Fibroblast of skin of back (primary cell): ENCODE data around the gene HBS1L.
"Not testable (repeated sequence)": the region's sequence is repeated elsewhere in the genome, so short reads cannot be mapped to it uniquely, and the experiment has no call there.

Experiments used
- DNase-seq: peaks from one replicate; pipeline ENCODE4 v3.0.0-alpha.2; 2013

The HBS1L gene

DNA sequence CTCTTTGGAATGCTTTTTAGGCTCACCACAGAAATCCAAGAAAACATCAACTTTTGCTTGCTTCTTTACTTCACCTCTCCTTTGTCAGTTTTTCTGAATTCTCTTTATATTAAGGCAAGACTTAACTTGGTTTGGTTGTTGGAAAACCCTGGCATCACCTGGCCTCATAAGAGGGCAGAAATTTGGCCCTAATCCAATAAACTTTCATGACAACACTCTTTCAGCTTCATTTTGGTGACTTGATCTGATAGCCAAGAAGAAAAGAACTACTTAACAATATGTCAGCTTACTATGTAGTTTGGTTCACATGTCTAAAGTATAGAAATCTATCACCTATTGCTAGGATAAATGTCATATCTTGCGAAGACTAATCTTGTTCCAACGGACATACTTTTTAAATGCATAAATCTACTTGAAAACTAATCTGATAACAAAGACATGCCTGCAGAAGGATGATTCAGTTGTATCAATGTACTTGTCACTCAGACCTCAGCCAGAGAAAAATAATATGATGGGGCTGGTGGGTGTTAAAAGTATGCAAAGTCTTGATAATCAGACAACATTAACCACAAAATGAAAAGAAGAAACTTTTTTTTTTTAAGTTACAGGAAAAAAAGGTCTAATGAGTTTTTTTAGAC lies 19.3 kb upstream of the HBS1L start:
- DNase-seq, result no peak

DNA sequence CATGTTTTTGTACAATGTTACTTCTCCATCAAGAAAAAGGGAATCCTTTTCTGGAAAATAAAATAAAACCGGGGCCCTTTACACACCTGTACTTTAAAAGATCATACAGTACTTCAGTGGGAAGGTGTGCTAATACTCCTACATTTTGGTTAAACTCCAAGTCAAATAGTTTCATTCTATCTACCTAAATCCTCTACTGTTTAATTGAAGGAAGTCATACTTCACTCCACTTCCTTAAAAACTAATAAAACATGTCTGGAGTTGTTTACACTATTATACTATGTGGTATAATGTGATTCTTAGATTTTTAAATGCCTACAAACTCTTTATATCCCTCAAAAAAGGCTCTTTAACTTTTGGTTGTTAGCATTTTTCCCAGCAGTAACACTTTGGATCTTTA lies 18.6 kb upstream of the HBS1L start:
- DNase-seq, result no peak

DNA sequence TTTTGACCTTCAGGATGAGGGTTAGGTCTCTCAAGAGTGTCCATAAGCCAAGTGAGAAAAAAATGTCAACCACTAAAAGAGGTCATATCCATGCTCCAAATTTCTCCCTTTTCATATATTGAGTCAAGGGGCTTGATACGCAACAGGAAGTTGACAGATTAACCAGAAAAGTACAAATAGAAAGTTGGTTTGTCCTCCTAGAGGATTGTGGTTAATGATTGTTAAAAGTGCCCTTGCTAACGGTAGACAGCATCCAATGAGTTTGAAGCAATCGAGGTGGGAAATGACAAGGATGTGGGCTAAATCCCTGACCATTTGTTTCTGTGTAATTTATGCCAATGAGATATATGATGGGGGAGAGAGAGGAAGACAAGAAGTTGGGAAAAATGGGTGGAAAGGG lies 18.1 kb upstream of the HBS1L start:
- no peak for DNase-seq

DNA sequence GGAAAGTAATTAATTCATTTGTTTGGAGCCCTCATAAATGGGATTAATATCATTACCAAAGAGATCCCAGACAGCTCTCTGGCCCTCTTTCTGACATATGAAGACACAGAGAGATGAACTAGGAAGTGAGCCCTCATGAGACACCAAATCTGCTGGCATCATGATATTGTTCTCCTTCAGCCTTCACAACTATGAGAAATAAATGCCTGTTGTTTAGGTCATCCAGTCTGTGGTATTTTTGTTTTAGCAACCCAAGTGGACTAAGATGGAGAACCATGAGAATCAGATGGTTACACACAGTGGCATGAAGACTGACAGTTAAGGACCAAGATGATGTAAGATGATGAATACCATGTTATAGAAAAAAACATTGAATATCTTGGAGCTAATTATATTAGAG lies 16.9 kb upstream of the HBS1L start:
- peak; percentile 16 for DNase-seq

DNA sequence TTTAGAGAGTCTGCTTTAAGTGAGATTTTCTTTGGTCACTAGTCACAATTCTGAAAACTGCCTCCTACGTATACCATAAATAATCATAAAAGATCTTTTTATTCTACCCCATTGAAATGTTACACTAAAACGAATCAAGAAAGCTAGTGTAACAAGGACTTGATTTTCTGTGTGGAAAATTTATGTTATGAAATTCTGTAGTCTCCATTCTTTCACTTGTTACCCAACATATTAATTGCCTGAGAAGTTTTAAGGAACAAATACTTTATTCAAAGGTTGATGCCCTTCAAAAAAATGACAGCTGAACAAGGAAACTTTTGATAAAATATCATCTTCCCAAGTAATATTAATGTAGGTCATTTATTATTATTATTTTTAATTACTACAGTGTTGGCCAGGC lies 13.3 kb upstream of the HBS1L start:
- DNase-seq, result no peak

DNA sequence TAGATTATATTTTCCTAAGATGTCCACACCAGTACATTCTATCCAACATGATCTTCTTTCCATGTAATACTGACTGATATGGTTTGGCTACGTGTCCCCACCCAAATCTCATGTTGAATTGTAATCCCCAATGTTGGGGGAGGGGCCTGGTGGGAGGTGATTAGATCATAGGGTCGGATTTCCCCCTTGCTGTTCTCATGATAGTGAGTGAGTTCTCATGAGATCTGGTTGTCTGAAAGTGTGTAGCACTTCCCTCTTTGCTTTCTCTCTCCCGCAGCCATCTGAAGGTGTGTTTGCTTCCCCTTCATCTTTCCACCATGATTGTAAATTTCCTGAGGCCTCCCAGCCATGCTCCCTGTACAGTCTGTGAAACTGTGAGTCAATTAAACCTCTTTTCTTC lies 12.2 kb upstream of the HBS1L start:
- DNase-seq, result no peak

DNA sequence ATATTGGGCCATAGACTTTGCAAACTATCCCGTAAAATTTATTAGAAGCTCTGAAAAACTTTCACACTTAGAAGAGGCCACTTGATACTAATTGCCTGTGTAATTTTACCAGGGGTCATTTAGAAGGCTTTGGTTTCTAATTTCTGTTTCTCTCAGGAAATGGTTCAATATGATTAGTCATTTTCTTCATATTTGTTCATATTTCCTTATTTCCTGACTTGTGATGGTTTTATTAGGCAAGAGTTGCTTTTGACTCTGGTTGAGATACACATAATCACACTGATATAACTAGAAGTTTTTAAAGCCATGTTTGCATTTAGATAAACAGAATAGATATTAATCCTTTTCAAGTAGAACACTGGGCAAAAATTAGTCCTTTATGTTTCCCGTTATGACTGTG lies 11.8 kb upstream of the HBS1L start:
- DNase-seq, result no peak

DNA sequence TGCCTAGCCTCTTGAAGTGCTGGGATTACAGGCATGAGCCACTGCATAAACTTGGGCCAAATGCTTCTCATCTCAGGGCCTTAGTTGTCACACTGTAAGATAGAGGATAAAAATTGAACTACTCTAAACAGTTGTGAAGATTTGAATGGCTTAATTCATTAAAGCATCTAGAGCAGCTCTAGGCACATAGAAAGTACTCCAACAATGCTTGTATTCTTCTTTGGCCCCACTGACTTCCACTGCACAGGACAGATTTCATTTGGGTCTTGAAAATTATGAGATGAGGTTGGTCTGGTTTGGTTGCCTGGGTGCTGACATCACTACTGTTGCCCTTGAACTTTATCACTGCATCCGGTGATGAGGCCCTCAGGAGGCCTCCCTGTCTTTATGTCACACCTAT lies 10.0 kb upstream of the HBS1L start:
- DNase-seq, result no peak

DNA sequence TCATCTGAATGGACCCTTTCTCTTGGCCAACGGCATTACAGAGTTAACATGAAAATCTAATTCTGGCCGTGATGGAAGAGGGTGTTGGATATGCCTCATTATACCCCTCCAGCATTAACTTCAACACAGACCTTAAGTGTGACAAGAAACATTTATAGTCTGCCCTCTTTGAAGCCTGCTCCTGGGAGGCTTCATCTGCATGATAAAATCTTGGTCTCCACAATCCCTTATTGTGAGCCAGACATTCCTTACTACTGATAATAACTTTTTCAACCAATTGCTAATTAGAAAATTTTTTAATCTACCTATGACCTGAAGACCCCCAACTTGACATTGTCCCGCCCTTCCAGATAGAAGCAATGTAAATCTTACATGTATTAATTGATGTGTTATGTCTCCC lies 9.3 kb upstream of the HBS1L start:
- no peak for DNase-seq

DNA sequence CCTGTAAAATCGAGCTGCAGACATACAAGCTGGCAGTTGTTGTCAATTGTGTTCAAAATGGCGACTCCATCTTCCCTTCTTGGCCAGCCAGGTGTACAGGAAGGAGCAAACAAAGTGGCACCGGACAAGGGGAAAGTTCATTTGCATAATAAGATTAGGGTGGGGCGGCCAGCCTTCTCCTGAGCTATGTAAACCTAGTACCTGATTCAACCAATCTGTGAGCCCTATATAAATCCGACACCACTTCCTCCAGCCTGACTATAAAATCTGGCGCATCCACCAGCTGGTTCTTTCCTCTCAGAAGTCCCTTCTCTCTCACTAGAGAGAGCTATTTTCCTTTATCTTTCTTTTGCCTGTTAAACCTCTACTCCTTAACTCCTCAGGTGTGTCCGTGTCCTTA lies 8.1 kb upstream of the HBS1L start:
- no peak for DNase-seq

DNA sequence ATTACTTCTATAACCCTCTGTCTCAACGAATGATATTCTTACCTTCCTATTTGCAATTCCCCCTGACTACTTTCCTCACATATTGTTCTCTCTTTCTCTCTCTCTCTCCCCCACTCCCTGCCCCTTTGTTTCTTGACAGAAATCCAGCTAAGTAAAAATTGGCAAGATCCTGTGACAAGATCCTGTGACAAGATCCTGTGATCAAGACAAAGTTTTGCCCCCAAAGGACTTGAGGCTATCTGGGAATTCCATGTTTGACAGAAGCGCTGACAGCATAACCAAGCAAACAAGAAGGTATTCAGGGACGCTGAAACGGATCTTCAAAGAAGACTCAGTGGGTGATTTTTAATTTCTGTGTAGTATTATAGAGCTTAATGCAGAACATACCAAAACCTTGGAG lies 5.5 kb upstream of the HBS1L start:
- no peak for DNase-seq

DNA sequence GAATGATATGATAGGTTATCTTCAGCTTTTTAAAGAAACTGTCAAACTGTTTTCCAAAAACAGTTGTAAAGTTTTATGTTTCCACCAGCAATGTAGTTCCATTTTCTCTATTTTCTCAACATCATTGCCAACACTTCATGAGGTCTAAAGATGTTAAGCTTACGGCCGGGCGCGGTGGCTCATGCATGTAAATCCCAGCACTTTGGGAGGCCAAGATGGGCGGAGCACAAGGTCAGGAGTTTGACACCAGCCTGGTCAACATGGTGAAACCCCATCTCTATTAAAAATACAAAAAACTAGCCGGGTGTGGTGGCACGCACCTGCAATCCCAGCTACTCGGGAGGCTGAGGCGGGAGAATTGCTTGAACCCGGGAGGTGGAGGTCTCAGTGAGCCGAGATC lies 3.7 kb upstream of the HBS1L start:
- not testable (repeated sequence) for DNase-seq

DNA sequence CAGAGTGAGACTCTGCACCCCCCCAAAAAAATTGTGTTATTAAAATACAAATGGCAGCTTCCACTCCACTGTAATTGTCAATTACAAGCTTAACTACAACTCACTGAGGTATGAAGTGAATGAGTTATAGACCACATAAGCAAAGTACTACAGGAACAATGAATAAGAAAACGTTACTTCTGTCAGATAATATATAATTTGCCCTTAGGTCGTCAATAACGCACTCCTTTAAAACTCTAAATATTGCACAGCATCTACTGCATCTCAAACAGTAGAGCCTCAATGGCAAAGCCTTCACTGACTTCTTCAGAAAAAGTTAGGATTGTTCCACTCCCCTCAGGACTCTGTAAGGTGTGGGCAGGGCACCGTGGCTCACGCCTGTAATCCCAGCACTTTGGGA lies 2.0 kb upstream of the HBS1L start:
- no peak for DNase-seq

DNA sequence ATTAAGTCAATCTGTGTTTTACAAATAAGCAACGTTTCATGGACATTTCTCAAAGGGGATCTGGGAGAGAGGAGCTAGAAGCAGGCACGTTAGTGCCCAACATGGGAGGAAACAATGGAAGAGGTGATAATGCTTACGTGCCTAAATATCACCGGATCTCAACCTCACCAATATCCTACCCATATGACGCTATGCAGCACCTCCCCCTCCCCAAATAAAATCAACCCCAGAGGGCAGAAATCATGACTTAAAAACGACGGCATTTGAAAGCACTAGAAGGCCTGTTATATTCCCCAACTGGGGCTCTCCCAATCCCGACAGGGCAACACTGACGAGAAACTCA lies 425 bp downstream of the HBS1L start:
- DNase-seq, result no peak

DNA sequence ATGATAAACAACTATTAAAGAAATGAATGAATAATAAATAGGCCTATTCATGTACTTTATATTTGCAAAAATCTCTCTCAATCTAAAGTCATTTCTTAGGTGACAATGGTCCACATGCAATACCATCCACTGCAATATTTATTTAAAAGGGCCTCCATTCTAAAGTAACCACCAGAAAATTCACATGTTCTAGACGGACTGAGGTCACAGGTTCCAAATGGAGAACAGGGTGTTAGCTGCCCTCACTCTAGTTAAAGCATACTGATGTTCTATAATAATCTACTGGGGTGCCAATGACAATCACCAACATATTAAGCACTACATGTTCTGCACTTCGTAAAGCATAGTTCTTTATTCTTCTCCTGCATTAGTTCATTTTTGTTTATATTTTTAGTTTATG lies 1.2 kb downstream of the HBS1L start:
- no peak for DNase-seq

DNA sequence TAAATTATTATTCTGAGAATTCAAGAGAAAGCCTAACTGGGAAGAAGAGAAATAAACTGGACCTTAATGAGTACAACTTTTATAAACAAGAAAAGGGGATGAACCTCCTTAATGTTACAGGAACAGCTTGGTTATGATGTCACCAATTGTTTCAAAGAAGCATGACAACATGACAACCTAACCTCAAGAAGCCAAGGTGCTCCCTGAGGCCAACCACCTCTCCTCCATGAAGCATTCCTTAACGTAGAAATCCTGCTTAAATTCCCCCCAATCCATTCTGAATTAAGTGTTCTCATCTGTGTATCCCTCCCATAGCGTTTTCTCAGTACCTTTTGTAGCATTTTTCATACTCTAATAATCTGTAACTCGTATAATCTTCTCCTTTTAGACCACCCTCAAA lies 1.7 kb downstream of the HBS1L start:
- no peak for DNase-seq

DNA sequence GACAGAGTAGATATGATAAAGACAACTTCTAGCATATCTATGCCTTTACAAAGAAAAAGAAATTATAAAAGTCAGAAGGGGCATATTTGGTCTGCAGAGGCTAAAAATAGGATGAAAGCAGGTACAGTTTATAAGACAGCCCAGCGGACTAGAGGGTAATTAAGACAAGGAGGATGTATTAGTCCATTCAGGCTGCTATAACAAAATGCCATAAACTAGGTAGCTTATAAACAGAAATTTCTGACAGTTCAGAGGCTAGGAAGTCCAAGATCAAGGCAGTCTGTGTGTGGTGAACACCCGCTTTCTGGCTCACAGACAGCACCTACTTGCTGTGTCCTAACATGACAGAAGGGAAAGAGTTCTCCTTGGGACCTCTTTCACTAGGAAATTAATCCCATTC lies 5.7 kb downstream of the HBS1L start:
- DNase-seq, result no peak

DNA sequence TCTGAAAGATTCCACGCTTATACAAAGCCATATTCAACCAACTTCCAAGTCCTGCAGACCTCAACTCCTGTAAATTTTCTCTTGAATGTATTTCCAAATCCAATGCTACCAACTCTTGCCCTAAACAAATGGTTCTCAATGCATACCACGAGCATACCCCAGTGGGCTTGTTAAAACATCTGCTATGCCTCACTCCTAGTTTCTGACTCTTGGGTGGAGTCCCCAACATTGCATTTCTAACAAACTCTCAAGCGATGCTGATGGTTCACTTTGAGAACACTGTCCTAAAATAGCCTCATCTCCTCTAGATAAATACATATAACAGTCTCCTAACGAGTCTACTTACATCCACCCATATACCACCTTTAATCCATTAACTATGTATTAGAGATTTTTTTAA lies 7.3 kb downstream of the HBS1L start:
- no peak for DNase-seq

DNA sequence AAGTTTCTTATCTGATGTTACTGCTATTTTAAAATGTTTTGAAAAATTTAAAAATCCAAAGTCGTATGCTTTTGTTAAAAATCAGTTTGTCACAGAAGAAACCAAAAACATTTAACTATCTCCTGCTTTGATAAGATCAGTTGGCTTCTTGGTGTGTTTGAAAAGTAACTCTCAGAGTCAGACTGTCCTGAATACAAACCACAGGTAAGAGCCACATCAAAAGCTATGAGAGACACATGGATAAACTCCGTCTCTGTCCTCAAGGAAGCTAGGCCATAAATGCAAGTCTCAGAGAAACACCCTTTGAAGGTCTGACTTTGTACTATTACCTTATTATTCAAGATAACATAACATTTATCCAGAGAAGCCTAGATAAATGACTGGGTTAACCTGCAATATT lies 7.7 kb downstream of the HBS1L start:
- no peak for DNase-seq

DNA sequence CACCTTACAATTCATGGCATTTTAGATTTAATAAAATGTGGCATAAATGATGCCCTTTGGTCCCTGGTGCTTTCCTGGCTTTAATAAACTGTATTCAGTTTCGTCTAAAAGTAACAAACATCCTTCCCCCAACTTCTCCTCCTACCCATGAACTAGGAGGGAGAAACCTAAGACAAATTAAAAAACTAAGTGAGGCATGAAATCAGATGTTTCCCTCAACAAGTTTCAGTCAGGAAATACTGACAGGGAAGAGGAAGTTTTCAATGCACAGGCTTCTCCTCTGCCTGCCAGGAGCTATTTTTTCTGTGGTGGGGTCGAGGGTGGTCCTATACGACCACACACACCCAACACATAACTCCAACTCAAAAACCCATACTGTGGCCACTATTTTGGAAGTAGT lies 10.0 kb downstream of the HBS1L start:
- DNase-seq, result no peak

DNA sequence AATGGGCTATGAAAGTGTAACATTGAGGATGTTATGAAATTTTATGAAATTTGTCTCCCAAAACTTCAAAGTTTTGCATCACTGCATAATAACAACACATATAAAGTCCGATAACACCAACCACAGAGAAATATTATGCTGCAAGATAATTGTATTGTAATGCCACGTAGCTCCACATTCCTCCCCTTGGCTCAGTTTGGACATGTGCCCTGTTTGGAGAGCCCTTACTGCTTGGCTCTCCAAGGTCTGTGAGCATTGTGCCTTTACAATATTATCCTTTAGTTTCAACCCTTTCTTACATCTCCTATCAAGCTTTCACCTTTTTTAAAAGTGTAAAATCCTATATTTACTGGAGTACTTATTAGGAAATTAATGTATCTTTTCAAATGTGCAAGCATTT lies 10.8 kb downstream of the HBS1L start:
- no peak for DNase-seq

DNA sequence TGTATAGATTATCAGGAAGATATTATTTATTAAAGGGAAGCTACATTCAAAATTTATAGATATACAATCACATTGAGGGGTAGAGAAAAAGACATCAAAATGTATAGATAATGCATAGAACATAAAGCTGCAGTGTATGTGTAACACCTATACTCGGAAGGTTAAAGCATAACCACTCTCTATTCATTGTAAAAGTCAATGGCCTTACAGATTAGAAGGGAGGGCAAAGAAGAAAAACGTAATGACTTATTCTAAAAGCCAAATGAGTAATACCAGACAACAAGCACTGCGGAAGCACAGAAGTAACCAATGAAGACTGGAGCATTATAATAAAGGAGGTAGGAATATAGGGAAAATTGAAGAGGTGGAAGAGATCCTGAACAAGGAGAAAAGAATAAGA lies 11.3 kb downstream of the HBS1L start:
- no peak for DNase-seq

DNA sequence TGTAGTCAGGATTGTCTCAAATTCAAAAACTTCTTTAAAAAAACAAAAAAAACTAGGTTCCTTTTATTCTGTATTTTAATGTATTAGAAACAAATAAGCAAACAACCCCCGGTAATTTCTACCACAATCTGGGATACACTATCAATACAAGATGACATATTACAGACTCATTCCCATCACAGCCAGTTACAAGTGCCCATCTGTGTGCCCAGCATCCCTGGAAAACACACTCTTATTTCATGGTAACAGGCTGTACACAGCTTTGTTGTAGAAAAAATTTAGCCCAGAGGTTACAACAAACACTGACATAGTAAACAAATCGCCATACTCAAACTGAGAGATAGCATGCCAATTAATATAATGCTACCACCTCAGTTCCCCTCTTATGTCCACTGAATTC lies 16.3 kb downstream of the HBS1L start:
- no peak for DNase-seq

DNA sequence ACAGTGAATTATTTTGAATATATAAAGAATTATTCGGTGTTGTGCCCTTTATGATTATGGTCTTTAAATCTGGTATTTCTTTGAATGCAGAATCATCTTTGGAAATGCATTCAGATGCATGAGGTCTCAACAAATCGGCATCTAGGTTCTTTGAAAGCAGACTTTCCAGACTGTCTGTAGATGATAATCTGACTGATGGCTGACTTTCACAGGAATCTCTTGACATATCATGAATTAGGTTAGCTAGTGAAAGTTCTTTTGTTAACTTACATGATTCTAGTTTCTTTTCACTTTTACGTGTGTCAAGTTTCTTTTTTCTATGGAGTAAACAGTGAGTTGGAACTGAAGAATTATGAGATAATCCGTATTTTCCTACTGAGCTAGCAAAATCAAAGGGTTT lies 17.1 kb downstream of the HBS1L start:
- no peak for DNase-seq

DNA sequence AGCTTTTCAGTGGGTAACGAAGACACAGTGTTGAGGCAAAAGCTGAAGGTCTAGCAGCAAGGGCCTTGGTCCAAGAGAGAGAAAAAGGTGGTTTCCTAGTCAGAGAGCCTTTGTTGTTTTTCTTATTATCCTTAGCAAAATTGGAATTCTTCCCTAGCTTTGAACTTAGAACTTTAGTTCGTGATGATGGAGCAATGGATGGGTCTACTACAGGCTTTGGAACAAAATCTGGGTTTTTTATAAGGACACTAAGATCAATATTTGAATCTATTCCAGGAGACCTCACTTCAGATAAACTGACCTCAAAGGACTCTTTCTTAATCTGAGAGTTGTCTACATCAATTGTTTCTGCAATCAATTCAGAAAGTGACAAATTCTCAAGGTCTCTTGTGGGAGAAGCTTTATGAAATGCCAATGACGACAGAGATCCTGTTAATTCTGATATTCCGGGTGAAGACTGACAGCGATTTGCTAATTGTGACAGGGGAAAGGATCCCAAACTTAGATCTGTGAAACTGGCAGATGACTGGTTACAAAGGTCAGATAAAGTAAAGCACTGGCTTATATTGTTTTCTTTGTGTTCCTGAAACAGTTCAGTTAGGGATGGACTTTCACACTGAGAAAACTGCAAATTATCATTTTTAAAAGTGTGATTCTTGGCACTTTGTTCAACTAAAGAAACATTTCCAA lies 17.7 kb downstream of the HBS1L start:
- DNase-seq, result no peak
